ENCODE results near the gene C6orf136.

Gene C6orf136

GRCh38 chr6:30686908-30687658 lies 40.1 kb downstream of the C6orf136 start:
- H2AFZ ChIP-seq (ENCODE audit: low read depth, low read length): no peak overlapping the region

GRCh38 chr6:30687659-30688431 lies 40.9 kb downstream of the C6orf136 start:
- H3K4me1 ChIP-seq (ENCODE audit: low read length): peaks cover 34% of the 10 kb centered on the region

More at GRCh38 chr6:30686908-30687658, 40.1 kb downstream of the C6orf136 start:
- Histone ChIP-seq H3K4me2 (ENCODE audit: low read length) (peak overlapping the region; percentile 100), H3K27ac (ENCODE audit: low read length) (peak overlapping the region; percentile 75), H3K79me2 (ENCODE audit: low read length) (peaks cover 43% of the 10 kb centered on the region), H3K4me3 (ENCODE audit: low read length) (peak overlapping the region; percentile 90), H4K20me1 (ENCODE audit: insufficient read depth, low read length) (peaks cover 1% of the 10 kb centered on the region; the same call in 1 of the 2 replicates), H3K36me3 (replicated peaks; ENCODE audit: low read depth, low read length) (peaks cover 3% of the 10 kb centered on the region), H3K9ac (ENCODE audit: low read length) (peak overlapping the region; percentile 93), H3K4me1 (ENCODE audit: low read length) (peaks cover 37% of the 10 kb centered on the region), H3K9me3 (ENCODE audit: insufficient read depth, low read length) (no peaks in the 10 kb centered on the region), H3K27me3 (ENCODE audit: low read depth, low read length) (no peaks in the 10 kb centered on the region)
- TF ChIP-seq CTCF (IDR thresholded peaks at IDR 0.05; ENCODE audit: low read depth, low read length) (no peak), EZH2phosphoT487 (IDR thresholded peaks at IDR 0.05; ENCODE audit: low read depth) (no peak)

GRCh38 chr6:30688569-30688968 lies 41.6 kb downstream of the C6orf136 start:
- Histone ChIP-seq H3K79me2 (ENCODE audit: low read length) (peaks cover 28% of the 10 kb centered on the region), H3K9ac (ENCODE audit: low read length) (no peak overlapping the region), H4K20me1 (ENCODE audit: insufficient read depth, low read length) (no peaks in the 10 kb centered on the region), H3K4me3 (ENCODE audit: low read length) (no peak overlapping the region), H2AFZ (ENCODE audit: low read depth, low read length) (no peak overlapping the region), H3K27ac (ENCODE audit: low read length) (no peak overlapping the region), H3K4me1 (ENCODE audit: low read length) (peaks cover 30% of the 10 kb centered on the region), H3K27me3 (ENCODE audit: low read depth, low read length) (no peaks in the 10 kb centered on the region), H3K4me2 (ENCODE audit: low read length) (no peak overlapping the region), H3K36me3 (replicated peaks; ENCODE audit: low read depth, low read length) (no peaks in the 10 kb centered on the region), H3K9me3 (ENCODE audit: insufficient read depth, low read length) (no peaks in the 10 kb centered on the region)
- TF ChIP-seq EZH2phosphoT487 (IDR thresholded peaks at IDR 0.05; ENCODE audit: low read depth) (no peak), CTCF (IDR thresholded peaks at IDR 0.05; ENCODE audit: low read depth, low read length) (no peak)

More at GRCh38 chr6:30687659-30688431, 40.9 kb downstream of the C6orf136 start:
- Histone ChIP-seq H4K20me1 (ENCODE audit: insufficient read depth, low read length) (no peaks in the 10 kb centered on the region), H3K27me3 (ENCODE audit: low read depth, low read length) (no peaks in the 10 kb centered on the region), H3K27ac (ENCODE audit: low read length) (peak overlapping the region; percentile 75; the same call in 1 of the 2 replicates), H3K4me3 (ENCODE audit: low read length) (peak overlapping the region; percentile 90), H2AFZ (ENCODE audit: low read depth, low read length) (no peak overlapping the region), H3K79me2 (ENCODE audit: low read length) (peaks cover 36% of the 10 kb centered on the region), H3K36me3 (replicated peaks; ENCODE audit: low read depth, low read length) (peaks cover 3% of the 10 kb centered on the region), H3K4me2 (ENCODE audit: low read length) (peak overlapping the region; percentile 100), H3K9ac (ENCODE audit: low read length) (peak overlapping the region; percentile 93; the same call in 1 of the 2 replicates), H3K9me3 (ENCODE audit: insufficient read depth, low read length) (no peaks in the 10 kb centered on the region)
- TF ChIP-seq CTCF (IDR thresholded peaks at IDR 0.05; ENCODE audit: low read depth, low read length) (no peak), EZH2phosphoT487 (IDR thresholded peaks at IDR 0.05; ENCODE audit: low read depth) (no peak)

Measured in OCI-LY3 (cell line).